HG02623 (cell line): ENCODE measurements around the gene ATG9B.

Experiments
- ATAC-seq: cut with Tn5 transposase; IDR thresholded peaks from one replicate; pipeline ENCODE4 v1.9.1; 2021; ENCODE audit warnings: moderate library complexity; ENCODE audit not compliant: unreplicated experiment

Gene ATG9B

GRCh38 chr7:150983893-150984368 is 40.4 kb downstream of the ATG9B start:
- no peak for ATAC-seq

DNA sequence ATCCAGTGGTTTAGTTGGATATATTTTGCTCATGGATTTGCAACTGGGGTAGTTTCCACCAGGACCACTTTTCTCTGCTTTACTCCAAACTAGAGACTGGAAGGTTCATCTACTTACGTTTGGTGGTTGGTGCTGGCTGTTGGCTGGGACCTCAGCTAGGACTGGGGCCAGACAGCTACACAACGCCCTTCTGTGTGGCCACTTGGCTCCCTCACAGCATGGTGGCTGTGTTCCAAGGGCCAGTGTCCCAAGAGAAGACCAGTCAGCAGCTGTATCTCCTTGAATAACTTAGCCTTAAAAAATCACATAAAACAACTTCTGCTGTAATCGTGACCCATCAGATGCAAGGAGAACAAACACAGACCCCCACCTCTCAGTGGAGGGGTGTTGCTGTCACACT is 41.9 kb downstream of the ATG9B start:
- ATAC-seq: no peak

DNA sequence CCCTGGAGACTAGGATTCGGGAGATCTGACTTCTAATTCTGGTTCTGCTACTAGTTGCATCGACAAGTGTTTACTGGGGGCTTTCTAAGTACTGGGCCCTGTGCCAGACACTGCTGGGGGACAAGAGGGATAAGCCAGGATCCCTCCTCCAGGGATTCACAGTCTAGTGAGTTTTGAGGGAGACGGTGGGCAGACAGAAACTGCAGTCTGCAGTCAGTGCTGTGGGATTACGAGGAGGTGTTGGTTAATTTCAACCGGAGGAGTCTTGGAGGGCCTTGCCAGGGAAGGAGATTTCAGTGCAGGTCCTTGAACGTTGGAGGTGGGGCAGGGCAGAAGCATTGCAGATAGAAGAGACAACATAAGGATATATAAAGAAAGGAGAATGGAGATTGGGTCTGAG is 42.6 kb downstream of the ATG9B start:
- ATAC-seq: no peak

- ATAC-seq: no peak
Observed at GRCh38 chr7:150980663-150981062, 43.6 kb downstream of the ATG9B start.

DNA sequence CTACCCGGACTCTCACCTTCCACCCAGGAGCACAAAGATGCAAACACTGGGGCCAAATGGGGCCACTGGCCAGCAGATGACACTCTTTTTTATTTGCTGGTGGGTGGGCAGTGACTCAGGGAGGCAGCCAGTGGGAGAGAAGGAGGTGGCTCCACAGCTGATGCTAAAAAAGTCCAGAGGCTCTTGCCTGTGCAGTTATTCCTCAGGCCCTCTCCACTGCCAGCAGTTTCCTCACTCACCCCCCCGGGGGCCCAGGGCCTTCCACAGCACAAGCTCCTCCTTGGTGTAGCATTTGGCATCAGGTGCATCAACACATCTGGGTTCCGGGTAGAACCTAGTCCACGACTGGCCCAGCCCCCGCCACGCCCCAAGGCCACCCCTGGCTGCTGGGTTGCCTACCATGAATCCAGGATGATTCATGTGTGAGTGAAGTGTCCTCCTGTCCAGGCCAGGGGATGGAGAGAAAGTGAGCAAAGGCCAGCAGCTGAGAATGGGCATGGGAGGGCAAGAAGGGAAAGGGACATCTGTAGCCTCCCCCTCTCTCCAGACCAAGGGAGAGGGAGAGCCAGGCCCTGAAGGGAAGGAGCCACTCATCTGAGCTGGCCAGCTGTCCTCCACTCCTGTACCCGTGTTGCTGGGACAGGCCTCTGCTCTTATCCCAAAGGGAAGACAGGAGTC is 44.4 kb downstream of the ATG9B start:
- no peak for ATAC-seq

DNA sequence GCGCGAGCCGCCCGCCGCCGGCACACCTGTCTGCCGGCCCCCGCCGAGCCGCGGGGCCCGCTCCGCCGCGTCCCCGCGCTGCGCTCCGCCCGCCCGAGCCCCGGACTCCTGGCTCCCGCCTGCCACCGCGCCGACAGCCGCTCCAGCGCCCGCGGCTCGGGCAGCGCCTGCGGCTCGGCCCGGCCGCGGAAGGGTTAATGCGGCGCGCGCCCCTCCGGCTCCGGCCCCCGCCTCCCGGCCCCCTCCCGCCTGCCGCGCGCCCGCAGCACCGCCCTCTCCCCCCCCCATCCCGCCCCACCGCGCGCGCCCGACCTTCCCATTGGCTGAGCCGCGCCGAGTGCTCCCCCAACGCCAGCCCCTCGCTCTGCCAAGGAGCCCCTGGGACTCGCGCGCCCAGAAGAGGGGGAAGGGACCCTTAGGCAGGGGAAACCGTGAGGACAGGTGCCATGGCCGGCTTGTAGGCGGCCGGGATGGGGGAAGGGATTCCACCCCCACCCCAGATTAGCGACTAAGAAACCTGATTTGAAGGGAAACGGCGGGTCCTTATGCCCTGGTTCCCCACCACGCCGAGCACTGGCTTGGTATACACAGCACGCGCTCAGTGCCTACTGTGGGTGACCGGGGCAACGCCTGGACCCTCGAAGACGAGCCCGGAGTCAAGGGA is 46.0 kb downstream of the ATG9B start, which contains the start of gene KCNH2:
Gene KCNH2, minus strand, starts transcription at position 196 of the 664 bp plus-strand sequence. CDS start 408 bp downstream, outside the sequence.
- no peak for ATAC-seq

DNA sequence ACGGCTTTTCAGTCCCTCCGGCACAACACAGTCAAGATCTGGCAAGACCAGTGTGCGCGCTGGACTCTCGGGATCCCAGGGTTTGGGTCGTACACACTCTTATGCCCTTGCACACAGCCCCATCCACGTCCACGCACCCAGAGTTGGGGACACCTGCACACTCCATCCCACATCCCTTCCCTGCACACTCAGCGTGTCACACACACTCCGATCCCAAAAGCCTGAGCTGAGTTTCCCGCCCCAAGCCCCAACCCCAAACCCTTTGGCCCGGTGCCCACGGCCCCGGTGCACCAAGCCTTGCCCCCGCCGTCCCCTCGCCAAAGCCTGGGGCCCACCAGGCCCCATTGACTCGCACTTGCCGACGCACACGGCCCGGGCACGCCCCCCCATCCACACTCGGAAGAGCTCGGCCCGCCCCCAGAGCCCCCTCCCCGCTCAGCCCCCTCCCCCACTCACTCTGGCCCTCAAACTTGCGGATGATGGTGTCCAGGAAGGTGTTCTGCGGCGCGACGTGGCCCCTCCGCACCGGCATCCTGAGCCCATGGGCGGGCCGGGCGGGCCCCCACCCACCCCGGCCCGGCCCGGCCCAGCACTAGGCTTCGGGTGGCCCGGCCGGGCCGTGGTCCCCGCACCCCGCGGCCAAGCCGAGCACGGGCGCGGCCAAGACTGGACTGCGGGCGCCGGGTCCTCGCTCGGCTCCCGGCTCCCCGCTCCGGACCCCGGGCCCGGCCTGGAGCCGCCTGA is 46.7 kb downstream of the ATG9B start:
- no peak for ATAC-seq

DNA sequence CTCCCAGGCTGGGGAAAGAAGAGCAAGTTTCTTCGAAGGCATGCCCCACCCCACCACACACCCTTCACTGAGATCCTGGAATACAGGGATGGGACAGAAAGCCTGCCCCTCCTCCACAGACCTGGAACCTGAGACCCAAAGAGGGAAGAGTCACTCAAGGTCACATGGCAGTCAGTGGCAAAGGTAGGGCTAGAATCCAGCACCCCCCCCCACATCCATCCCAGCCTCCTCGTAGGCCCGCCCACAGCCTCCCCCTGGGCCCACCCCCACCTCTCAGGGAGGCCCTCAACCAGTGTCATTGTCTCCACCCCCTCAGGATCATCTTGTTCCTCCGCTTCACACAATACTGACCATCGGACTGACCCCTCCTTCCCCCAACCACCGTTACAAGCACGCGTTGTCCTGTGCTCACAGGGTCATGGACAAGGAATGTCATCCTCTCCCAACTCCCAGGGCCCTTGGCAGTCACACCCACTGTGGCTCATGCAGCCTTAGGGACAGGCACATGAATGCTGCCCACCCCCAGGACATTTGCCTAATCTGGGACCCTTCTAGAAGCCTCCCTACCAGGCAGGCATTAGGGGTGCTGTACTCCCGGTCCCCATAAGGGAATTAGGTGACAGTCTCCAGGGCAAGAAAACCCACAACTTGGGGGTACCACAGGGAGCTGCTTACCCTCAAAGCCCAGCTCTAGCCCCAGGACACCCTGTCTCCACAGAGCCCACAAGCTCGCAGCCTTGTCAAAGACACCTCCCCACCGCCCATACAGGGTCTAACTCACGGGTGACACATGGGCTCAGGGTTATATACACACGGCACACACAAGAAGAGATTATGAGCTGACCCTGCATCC is 47.5 kb downstream of the ATG9B start:
- ATAC-seq: no peak

DNA sequence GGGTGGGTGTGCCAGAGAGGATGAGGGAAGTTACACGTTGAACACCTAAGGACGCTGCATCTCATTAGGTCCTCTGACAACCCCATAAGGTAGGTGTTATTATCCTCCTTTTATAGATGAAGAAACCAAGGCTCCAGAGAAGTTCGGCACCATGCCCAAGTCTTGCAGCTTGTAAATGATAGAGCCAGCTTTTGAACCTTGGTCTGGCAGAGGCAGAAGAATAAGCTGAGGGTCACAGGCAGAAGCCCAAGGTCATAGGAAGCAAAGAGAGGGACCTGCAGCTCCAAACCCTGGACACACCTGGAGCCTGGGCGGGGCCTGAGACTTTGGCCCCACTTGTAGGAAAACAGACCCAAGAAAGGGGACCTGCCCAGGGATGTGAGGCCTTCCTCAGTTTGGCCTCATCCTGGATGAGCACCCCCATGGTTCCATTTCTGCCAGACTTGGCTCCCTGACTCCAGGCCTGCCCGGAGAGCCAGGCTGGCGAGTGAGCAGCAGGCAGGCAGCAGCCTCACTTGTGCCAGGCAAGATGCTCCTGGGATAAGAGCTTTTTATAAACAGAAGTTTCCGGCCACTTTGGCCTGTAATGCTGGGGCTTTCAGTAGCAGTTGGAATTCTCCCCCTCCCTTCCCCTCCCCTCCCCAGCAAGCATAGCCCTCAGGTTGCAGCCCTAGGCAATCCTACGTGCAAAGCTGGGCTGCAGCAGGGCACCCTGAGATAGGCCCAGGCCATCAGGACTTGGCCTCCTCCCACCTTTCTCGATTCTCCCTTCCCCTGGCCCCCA is 48.6 kb downstream of the ATG9B start:
- no peak for ATAC-seq

GRCh38 chr7:150974468-150975391 is 49.6 kb downstream of the ATG9B start:
- peak; percentile 47 for ATAC-seq

DNA sequence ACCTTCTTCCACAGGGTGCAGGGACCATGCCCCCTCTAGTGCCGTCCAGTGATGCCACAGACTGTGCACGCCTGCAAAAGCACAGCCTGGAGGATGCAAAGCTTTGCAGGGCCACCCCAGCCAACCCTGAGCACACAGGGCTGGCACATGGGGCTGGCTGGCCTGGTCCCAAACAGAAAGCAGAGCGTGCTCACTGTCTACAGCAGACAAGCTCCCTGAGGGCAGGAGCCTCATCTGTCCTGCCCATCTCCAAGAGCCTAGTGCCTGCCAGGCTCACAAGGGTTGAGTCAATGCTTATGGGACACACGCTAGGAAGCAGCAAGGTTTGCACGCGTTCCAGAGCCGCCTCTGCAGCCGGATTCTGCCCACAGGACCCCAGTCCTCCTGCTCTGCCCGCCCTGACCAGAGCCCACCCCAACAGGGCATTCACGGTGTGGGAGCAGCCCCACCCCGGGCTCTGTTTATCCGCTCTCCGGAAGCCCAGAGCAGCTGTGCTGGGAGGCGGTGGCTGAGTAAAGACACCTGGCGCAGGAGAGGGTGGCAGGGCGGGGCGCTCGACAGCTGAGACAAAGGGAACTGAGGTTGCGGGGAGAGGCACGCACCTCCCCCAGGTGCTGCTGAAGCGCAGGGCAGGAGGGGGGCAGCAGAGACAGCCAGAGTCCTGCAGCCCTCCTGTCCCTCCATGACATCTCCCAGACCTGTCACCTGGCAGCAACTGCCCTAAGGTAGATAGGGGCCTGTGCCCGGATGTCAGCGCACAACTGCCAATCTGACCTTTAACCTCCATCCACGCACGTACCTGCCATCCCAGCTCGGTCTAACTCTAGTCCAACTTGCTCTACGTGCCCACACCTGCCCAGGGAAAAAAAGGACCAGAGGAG is 50.5 kb downstream of the ATG9B start:
- ATAC-seq: no peak

DNA sequence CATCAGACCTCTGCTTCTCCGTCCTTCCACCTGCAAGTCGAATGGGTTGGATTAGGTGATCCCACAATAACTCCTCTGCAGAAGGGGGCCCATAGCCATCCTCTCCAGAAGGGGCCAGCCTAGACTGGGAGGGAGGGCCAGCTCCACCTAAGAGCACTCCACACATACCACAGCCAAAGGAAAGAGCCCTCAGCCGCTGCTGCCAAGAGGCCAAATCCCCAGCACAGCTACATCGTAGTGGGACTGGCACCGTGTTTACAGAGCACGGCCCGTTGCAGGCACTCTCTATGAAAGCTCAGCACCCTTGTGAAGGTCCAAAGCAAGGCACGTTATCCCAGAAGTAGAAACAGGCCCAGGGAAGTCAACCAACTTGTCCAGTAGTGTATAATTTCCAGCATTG is 51.6 kb downstream of the ATG9B start:
- no peak for ATAC-seq

DNA sequence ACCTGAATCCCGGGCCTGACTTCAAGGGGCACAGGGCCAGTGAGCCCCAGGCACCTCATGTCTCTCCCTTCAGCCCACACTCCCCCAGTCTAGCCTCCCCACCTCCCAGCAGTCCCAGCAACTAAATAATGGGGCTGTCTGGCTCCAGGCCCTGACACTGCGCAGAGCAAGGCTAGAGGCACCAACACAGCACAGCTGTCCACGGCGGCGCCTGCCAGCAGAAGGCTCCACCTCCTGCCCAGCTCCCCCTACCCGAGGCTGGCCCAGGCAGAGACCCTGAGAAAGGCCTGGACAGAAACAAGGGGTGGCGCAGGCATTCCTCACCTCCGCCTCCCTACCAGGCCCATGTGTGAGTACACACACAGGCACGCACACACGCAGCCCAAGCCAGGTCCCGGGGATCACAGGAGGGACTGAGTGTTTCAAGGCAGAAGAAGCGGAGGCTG is 52.2 kb downstream of the ATG9B start:
- ATAC-seq: no peak

GRCh38 chr7:150971242-150972022 is 52.9 kb downstream of the ATG9B start:
- ATAC-seq: no peak

DNA sequence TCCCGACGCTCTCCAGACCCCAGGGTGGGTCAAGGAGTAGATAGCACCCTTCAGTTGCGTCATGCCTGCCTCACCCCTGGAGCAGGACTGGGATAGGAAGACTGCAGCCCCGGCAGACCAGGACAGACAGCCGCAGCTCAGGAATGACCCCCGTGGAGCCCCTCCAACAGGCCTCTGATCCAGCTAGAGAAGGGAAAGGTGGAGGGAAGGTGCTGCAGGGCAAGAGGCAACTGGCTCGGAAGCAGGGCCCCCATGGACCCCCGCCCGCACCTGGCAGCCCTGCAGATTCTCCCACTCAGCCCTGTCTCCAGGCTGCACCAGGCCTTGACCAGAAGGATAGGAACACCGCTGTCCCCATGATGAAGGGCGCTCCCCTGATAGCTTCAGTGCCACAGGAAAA is 53.9 kb downstream of the ATG9B start:
- ATAC-seq: no peak

DNA sequence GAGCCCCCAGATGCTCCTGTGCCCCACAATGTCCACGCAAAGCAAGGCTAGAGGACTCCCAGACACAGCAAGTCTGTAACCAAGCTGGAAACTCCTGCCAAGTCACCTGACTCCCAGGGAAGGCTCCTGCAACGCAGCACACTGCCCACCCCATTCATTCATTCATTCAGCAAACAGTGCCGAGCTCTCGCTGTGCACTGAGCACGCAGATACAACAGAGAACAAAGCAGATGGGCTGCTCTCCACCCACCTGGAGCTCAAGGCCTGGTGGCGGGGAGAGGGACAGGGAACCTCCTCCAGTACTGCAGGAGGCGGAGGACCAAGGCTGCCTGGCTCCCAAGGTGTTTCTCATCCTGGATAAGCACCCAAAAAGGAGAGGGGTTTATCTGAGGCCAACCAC is 54.8 kb downstream of the ATG9B start:
- no peak for ATAC-seq

DNA sequence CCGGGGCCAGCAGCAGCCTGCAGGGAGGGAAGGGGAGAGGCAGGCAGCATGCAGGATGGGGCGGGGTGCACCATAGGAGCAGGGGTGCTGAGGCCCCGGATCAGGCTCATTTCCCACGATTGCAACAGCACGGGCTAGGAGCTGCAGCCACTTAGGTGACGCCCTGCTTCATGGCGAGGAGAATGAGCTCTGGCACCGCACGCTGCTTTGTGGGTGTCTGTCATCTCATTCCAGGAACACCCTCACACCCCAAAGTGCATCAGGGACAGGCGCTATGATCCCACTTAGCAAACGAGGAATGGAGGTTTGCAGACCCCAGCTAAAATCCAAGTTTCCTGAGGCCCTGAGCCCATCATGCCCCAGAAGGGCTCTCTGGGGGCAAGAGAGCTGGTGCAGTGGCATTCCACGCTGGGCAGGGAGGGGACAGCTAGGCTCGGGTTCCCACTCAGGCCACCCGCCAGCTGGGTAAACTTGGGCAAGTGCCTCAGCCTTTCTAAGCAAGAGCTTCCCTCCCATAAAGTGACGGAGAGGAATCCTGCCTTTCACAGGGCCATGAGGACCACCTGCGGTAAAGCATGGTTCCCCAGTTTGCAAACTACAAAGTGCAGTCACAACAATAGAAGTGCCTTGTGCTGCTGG is 55.4 kb downstream of the ATG9B start:
- no peak for ATAC-seq
